Measurements from ENCODE around the gene ATP5PF.

Gene ATP5PF

DNA sequence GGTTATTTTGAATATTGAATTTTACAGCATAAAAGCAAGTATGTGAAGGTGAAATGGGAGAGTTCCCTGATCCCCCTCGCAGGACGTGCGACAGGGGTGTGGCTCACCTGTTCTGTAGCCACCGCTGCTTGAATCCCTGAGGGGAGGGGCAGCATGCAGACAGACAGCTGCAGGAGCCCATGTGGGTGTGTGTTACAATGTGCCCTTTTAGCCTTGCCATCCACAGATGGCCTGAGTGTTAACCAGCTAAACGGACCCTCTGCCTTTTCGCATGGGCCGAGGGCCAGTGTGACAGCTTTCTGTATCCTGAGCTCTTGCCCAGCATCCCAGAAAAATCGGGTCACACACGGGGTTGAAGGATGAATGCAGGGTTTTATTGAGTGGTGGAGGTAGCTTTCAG lies 52.3 kb downstream of the ATP5PF start:
- TF ChIP-seq, protein P1, sequence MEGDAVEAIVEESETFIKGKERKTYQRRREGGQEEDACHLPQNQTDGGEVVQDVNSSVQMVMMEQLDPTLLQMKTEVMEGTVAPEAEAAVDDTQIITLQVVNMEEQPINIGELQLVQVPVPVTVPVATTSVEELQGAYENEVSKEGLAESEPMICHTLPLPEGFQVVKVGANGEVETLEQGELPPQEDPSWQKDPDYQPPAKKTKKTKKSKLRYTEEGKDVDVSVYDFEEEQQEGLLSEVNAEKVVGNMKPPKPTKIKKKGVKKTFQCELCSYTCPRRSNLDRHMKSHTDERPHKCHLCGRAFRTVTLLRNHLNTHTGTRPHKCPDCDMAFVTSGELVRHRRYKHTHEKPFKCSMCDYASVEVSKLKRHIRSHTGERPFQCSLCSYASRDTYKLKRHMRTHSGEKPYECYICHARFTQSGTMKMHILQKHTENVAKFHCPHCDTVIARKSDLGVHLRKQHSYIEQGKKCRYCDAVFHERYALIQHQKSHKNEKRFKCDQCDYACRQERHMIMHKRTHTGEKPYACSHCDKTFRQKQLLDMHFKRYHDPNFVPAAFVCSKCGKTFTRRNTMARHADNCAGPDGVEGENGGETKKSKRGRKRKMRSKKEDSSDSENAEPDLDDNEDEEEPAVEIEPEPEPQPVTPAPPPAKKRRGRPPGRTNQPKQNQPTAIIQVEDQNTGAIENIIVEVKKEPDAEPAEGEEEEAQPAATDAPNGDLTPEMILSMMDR (IDR thresholded peaks at IDR 0.05; ENCODE audit: insufficient read depth, low read length, poor library complexity, severe bottlenecking), result no peak
- H3K36me3 ChIP-seq (ENCODE audit: control insufficient read depth, insufficient read depth, low read length), result no peaks in the 10 kb centered on the region
- DNase-seq (ENCODE audit: extremely low read depth, insufficient read length), result no peak
- no peaks in the 10 kb centered on the region for H3K27me3 ChIP-seq (replicated peaks; ENCODE audit: control insufficient read depth, insufficient read depth, low read length)
- H3K4me3 ChIP-seq (replicated peaks; ENCODE audit: low read depth, low read length), result no peak overlapping the region

DNA sequence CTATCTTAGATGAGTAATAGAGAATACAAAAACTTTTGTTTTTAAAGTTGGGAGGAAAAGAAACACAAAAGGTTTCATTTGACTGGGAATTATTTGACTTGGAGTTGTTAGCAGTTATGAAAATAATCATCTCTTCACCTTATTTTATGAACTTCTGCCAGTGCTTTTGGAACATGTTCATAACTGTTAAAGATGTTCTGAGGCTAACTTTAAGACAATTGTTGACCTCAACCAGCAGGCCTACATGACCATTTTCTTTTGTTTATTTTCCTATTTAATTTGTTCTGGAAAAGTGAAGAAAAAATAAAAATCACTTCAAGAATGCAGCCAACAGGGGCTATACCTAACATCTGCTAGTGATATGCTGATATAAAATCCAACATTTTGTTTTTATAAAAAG lies 58.3 kb downstream of the ATP5PF start:
- TF ChIP-seq, protein P1 (IDR thresholded peaks at IDR 0.05; ENCODE audit: insufficient read depth, low read length, poor library complexity, severe bottlenecking), result no peak
- Histone ChIP-seq H3K4me3 (replicated peaks; ENCODE audit: low read depth, low read length) (no peak overlapping the region), H3K36me3 (ENCODE audit: control insufficient read depth, insufficient read depth, low read length) (no peaks in the 10 kb centered on the region), H3K27me3 (replicated peaks; ENCODE audit: control insufficient read depth, insufficient read depth, low read length) (no peaks in the 10 kb centered on the region)
- DNase-seq (ENCODE audit: extremely low read depth, insufficient read length), result no peak

Measured in GM06990 (cell line).